HG03520 (cell line): ENCODE measurements around the gene FAM193B.

Experiments
- ATAC-seq: cut with Tn5 transposase; IDR thresholded peaks from one replicate; pipeline ENCODE4 v1.9.1; 2021; ENCODE audit warnings: mild to moderate bottlenecking, moderate library complexity; ENCODE audit not compliant: unreplicated experiment

Gene FAM193B

GRCh38 chr5:177516601-177517568 lies 37.5 kb downstream of the FAM193B start, which contains the start of gene DDX41:
TSS of gene DDX41 (minus strand) at chr5:177516961. CDS start at chr5:177516945, 16 bp downstream.
- ATAC-seq, result peak; percentile 71

- no peak for ATAC-seq
Measured at GRCh38 chr5:177515580-177515979, 38.8 kb downstream of the FAM193B start.

GRCh38 chr5:177514541-177514940 lies 39.8 kb downstream of the FAM193B start:
- ATAC-seq, result no peak

- ATAC-seq, result no peak
Measured at GRCh38 chr5:177513500-177513899, 40.9 kb downstream of the FAM193B start.

- no peak for ATAC-seq
Measured at GRCh38 chr5:177512736-177513380, 41.5 kb downstream of the FAM193B start.

GRCh38 chr5:177511796-177512675 lies 42.3 kb downstream of the FAM193B start:
- no peak for ATAC-seq

- ATAC-seq, result no peak
Measured at GRCh38 chr5:177511181-177511580, 43.2 kb downstream of the FAM193B start.

GRCh38 chr5:177510567-177511053 lies 43.8 kb downstream of the FAM193B start:
- ATAC-seq, result peak; percentile 22

- ATAC-seq, result peak; percentile 40
Measured at GRCh38 chr5:177509991-177510566, 44.3 kb downstream of the FAM193B start.

- peak; percentile 24 for ATAC-seq
Measured at GRCh38 chr5:177509381-177509951, 44.9 kb downstream of the FAM193B start, which contains the start of gene DOK3. TSS of gene DOK3 (minus strand) at chr5:177509826. CDS start at chr5:177509540, 286 bp downstream.

GRCh38 chr5:177508837-177509236 lies 45.5 kb downstream of the FAM193B start:
- no peak for ATAC-seq

GRCh38 chr5:177508221-177508611 lies 46.1 kb downstream of the FAM193B start:
- ATAC-seq, result no peak

GRCh38 chr5:177507596-177508220 lies 46.7 kb downstream of the FAM193B start:
- ATAC-seq, result no peak

GRCh38 chr5:177507165-177507564 lies 47.2 kb downstream of the FAM193B start:
- no peak for ATAC-seq

GRCh38 chr5:177505075-177505474 lies 49.3 kb downstream of the FAM193B start:
- no peak for ATAC-seq

GRCh38 chr5:177504086-177505056 lies 50.0 kb downstream of the FAM193B start:
- ATAC-seq, result no peak

- ATAC-seq, result no peak
Measured at GRCh38 chr5:177503351-177504085, 50.8 kb downstream of the FAM193B start.

GRCh38 chr5:177502886-177503285 lies 51.5 kb downstream of the FAM193B start:
- ATAC-seq, result no peak
